Activated CD8-positive, alpha-beta memory T cell treated with anti-CD3 and anti-CD28 coated beads, Interleukin-2, amount 50 U/mL, for 1 hour (primary cell): Measurements from ENCODE around the gene TPPP2.

Source experiments
- DNase-seq: peaks from one replicate; pipeline ENCODE4 v3.0.0-alpha.2; 2020; ENCODE audit errors: extremely low read depth

Gene TPPP2

GRCh38 chr14:21077672-21078071, 47.7 kb downstream of the TPPP2 start:
- no peak for DNase-seq

- no peak for DNase-seq
Measured at GRCh38 chr14:21078287-21078686, 48.3 kb downstream of the TPPP2 start.

- no peak for DNase-seq
Measured at GRCh38 chr14:21078726-21079125, 48.7 kb downstream of the TPPP2 start.

DNA sequence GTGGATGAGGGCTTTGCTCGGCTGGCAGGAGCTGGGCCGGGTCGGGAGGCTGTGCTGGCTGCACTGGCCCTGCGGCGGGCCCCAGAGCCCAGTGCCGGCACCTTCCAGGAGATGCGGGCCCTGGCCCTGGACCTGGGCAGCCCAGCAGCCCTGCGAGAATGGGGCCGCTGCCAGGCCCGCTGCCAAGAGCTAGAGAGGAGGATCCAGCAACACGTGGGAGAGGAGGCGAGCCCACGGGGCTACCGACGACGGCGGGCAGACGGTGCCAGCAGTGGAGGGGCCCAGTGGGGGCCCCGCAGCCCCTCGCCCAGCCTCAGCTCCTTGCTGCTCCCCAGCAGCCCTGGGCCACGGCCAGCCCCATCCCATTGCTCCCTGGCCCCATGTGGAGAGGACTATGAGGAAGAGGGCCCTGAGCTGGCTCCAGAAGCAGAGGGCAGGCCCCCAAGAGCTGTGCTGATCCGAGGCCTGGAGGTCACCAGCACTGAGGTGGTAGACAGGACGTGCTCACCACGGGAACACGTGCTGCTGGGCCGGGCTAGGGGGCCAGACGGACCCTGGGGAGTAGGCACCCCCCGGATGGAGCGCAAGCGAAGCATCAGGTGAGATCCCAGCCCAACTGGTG, 51.6 kb downstream of the TPPP2 start:
- no peak for DNase-seq
